ENCODE results near the gene ASCL5. TPM values are rescaled to one million over a fixed set of nuclear protein-coding genes. Genes with fewer than 3 reads are reported as not detected.

The ASCL5 gene
- total and polyA plus RNA-seq, 2 of the 13 experiments (the other 11 are each of a cell fraction or from before 2014, with no cell fraction given): not detected

- TF ChIP-seq KMT2B (CRISPR knock-in tag; IDR thresholded peaks at IDR 0.05) (0 out of 2 replicates have a peak, but pooled peaks have one; percentile 23), ZNF263 (CRISPR knock-in tag; IDR thresholded peaks at IDR 0.05) (peak; percentile 29), IKZF4 (CRISPR knock-in tag; IDR thresholded peaks at IDR 0.05; ENCODE audit: borderline replicate concordance, low read depth, not compliant biosample characterization) (peak; percentile 38), FOXM1 (CRISPR knock-in tag; IDR thresholded peaks at IDR 0.05) (no peak), RNF2 (conservative IDR thresholded peaks at IDR 0.05; ENCODE audit: low read depth) (0 out of 2 replicates have a peak, but pooled peaks have one; percentile 39), KDM6A (CRISPR knock-in tag; IDR thresholded peaks at IDR 0.05; ENCODE audit: low read depth) (no peak), SALL1 (CRISPR knock-in tag; IDR thresholded peaks at IDR 0.05) (peak; percentile 49), ZNF768 (CRISPR knock-in tag; IDR thresholded peaks at IDR 0.05) (0 out of 2 replicates have a peak, but pooled peaks have one; percentile 13), RBFOX2 (IDR thresholded peaks at IDR 0.05; ENCODE audit: low read depth, low read length) (0 out of 2 replicates have a peak, but pooled peaks have one; percentile 23), SMAD3 (CRISPR knock-in tag; IDR thresholded peaks at IDR 0.05) (0 out of 2 replicates have a peak, but pooled peaks have one; percentile 29), POLR2G (IDR thresholded peaks at IDR 0.05; ENCODE audit: low read depth, low read length) (0 out of 2 replicates have a peak, but pooled peaks have one; percentile 25), GABPB1 (CRISPR knock-in tag; IDR thresholded peaks at IDR 0.05) (peak; percentile 63; the same call in 1 of the 2 replicates), MBNL3 (CRISPR knock-in tag; conservative IDR thresholded peaks at IDR 0.05) (no peak), SPEN (CRISPR knock-in tag; IDR thresholded peaks at IDR 0.05; ENCODE audit: low read depth) (peak; percentile 32; the same call in 1 of the 2 replicates), KLF16 (CRISPR knock-in tag; IDR thresholded peaks at IDR 0.05) (0 out of 4 replicates have a peak, but pooled peaks of 1 of the 2 experiments have one; percentile 35)
- TF ChIP-seq, protein P1, sequence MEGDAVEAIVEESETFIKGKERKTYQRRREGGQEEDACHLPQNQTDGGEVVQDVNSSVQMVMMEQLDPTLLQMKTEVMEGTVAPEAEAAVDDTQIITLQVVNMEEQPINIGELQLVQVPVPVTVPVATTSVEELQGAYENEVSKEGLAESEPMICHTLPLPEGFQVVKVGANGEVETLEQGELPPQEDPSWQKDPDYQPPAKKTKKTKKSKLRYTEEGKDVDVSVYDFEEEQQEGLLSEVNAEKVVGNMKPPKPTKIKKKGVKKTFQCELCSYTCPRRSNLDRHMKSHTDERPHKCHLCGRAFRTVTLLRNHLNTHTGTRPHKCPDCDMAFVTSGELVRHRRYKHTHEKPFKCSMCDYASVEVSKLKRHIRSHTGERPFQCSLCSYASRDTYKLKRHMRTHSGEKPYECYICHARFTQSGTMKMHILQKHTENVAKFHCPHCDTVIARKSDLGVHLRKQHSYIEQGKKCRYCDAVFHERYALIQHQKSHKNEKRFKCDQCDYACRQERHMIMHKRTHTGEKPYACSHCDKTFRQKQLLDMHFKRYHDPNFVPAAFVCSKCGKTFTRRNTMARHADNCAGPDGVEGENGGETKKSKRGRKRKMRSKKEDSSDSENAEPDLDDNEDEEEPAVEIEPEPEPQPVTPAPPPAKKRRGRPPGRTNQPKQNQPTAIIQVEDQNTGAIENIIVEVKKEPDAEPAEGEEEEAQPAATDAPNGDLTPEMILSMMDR (CRISPR knock-in tag; IDR thresholded peaks at IDR 0.05): peak; percentile 95
- TF ChIP-seq, protein P2, sequence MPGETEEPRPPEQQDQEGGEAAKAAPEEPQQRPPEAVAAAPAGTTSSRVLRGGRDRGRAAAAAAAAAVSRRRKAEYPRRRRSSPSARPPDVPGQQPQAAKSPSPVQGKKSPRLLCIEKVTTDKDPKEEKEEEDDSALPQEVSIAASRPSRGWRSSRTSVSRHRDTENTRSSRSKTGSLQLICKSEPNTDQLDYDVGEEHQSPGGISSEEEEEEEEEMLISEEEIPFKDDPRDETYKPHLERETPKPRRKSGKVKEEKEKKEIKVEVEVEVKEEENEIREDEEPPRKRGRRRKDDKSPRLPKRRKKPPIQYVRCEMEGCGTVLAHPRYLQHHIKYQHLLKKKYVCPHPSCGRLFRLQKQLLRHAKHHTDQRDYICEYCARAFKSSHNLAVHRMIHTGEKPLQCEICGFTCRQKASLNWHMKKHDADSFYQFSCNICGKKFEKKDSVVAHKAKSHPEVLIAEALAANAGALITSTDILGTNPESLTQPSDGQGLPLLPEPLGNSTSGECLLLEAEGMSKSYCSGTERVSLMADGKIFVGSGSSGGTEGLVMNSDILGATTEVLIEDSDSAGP (CRISPR knock-in tag; IDR thresholded peaks at IDR 0.05; ENCODE audit: borderline replicate concordance): peak; percentile 51; the same call in 1 of the 2 replicates
- TF ChIP-seq, protein P3, sequence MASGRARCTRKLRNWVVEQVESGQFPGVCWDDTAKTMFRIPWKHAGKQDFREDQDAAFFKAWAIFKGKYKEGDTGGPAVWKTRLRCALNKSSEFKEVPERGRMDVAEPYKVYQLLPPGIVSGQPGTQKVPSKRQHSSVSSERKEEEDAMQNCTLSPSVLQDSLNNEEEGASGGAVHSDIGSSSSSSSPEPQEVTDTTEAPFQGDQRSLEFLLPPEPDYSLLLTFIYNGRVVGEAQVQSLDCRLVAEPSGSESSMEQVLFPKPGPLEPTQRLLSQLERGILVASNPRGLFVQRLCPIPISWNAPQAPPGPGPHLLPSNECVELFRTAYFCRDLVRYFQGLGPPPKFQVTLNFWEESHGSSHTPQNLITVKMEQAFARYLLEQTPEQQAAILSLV (CRISPR knock-in tag; IDR thresholded peaks at IDR 0.05; ENCODE audit: borderline replicate concordance): peak; percentile 33; the same call in 1 of the 2 replicates
- TF ChIP-seq, protein P4, sequence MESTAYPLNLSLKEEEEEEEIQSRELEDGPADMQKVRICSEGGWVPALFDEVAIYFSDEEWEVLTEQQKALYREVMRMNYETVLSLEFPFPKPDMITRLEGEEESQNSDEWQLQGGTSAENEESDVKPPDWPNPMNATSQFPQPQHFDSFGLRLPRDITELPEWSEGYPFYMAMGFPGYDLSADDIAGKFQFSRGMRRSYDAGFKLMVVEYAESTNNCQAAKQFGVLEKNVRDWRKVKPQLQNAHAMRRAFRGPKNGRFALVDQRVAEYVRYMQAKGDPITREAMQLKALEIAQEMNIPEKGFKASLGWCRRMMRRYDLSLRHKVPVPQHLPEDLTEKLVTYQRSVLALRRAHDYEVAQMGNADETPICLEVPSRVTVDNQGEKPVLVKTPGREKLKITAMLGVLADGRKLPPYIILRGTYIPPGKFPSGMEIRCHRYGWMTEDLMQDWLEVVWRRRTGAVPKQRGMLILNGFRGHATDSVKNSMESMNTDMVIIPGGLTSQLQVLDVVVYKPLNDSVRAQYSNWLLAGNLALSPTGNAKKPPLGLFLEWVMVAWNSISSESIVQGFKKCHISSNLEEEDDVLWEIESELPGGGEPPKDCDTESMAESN (CRISPR knock-in tag; conservative IDR thresholded peaks at IDR 0.05): 0 out of 2 replicates have a peak, but pooled peaks have one; percentile 31
- TF ChIP-seq, protein P5, sequence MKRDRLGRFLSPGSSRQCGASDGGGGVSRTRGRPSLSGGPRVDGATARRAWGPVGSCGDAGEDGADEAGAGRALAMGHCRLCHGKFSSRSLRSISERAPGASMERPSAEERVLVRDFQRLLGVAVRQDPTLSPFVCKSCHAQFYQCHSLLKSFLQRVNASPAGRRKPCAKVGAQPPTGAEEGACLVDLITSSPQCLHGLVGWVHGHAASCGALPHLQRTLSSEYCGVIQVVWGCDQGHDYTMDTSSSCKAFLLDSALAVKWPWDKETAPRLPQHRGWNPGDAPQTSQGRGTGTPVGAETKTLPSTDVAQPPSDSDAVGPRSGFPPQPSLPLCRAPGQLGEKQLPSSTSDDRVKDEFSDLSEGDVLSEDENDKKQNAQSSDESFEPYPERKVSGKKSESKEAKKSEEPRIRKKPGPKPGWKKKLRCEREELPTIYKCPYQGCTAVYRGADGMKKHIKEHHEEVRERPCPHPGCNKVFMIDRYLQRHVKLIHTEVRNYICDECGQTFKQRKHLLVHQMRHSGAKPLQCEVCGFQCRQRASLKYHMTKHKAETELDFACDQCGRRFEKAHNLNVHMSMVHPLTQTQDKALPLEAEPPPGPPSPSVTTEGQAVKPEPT (CRISPR knock-in tag; IDR thresholded peaks at IDR 0.05; ENCODE audit: low read depth): no peak
Observed at GRCh38 chr1:201114245-201115131, 12.5 kb downstream of the ASCL5 start (continued).
